HG03066 (cell line): Measurements from ENCODE around the gene CACTIN.
A peak's percentile ranks its signal among the peaks of the same experiment; 100 is the strongest.
"Not testable (repeated sequence)": the region's sequence is repeated elsewhere in the genome, so short reads cannot be mapped to it uniquely, and the experiment has no call there.

Experiments
- ATAC-seq: cut with Tn5 transposase; IDR thresholded peaks from one replicate; pipeline ENCODE4 v1.9.1; 2021; ENCODE audit warnings: low read depth; ENCODE audit not compliant: unreplicated experiment

The CACTIN gene

DNA sequence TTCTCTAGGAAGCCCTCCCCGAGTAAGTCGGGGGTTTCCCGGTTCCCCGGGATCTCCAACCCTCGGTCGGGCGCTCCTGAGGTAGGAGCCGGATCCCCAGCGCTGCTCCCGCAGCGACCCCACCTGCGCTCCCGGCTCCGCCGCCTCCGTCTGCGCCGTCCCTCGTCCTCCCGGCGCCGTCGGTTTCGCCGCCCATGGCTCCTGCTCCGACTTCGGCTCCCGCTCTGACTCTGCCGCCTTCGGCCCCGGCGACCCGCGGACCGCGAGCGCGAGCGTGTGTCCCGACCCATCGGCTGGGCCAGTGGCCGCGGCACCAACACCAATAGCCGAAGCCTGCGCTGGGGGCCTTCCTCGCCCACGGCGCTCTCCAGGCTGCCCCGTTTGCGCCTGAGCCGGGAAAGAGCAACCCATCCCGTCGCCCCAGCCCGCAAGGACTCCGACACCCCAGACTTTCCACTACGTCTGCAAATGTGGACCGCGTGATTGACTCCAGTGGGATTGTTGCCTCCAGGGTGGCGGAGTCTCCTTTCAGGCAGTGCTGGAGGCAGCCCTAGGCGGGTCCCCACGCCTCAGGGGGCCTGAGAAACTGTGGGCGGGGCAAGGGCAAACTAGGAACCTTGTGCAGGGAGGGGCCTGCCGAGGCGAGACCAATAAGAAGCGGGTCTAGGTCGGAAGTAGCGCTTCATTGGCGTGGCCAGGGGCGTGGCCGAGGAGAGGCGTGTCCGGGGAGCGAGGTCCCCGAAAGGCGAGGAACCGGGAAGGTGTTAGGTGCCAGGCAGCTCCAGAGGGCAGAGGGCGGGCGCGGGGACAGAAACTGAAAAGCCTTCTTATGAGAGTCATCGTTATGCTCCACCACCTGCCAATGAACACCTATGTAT lies at the start of gene CACTIN:
Gene CACTIN, minus strand, starts transcription at position 318 of the 878 bp plus-strand sequence. Its CDS starts 28 bp downstream, at position 290.
- ATAC-seq, result peak; percentile 91

DNA sequence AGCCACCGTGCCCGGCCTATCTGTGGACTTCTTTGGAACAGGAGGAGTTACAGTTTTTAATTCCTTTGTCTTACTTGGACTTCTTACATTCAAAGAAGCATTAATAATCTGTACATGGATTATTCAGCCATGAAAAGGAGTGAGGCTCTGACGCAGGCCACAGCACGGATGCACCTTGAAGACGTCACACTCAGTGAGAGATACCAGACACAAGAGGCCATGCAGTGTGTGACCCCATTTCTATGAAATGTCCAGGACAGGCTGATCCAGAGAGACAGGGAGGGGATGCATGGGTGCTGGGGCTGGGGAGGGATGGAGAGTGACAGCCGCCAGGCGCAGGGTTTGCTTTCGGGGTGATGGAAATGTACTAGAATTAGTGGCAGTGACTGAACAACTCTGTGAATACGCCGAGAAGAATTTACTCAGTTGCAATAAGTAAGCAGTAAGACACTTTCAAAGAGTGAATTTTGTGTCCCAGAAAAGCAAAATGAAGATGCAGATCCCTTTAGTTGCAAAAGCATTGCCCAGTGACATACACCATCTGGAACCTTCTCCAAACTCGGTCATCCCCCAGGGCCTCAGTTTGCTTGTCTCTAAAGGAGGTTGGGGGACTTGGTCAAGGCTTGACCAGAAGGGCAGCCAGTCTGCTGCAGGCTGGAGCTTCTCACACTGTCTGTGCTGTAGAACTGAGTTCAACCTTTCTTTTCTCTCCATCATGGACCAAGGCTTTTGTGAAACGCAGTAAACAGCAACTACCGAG lies 48.4 kb upstream of the CACTIN start:
- no peak for ATAC-seq

DNA sequence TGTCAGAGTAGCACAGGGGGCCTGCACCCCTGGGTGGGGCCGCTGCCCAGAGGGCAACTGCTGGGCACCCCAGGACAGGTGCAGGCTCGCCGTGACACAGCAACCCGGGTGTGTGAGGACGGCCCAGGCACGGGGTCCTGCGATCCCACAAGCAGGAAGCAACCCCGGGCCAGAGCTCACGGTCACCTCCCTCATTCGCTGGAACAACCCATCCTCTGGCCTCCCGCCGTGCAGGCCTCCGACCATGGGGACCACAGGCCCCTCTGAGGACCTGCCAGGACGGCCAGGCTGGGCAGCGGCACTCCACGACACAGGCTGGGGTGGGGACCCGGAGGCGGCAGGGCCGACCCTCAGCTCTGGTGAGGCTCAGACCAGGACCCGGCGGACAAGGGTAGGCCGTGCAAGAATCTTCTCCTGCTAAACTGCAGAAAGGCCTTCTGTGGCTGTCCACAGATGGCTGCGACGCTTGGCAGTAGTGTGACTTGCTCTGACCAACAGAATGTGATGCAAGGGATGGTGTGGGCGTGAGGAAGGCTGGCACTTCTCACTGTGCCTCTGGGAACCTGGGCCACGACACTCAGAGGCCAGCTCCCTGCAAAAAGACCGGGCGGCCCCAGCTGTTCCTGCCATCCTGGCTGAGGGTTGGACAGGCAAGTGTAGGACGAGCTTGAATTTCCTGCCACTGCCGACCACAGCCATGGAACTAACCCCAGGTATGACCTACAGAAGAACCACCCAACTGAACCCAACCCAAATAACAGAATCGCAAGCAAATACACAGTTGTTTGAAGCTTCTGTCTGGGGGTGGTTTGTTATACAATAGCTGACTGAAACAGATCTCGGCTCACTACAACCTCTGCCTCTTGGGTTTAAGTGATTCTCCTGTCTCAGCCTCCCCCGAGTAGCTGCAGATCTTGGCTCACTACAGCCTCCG lies 47.2 kb upstream of the CACTIN start:
- ATAC-seq, result no peak

DNA sequence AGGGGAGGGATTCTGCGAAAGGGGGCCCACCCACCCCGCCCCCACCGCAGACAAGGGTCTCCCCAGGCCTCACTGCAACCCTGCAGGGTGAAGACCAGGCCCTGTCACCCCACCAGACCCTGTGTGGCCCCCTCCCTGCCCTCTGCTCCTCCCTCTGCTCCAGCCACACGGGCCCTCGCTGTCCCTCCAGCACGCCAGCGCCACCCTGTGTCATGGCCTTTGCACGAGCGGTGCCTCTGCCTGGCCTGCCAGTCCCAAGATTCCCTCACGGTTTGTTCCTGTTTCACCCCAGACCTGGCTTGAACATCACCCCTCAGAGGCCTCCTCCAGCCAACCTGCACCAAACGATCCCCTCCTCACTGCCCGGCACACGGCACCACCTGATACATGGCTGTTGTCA lies 46.4 kb upstream of the CACTIN start:
- ATAC-seq, result no peak

DNA sequence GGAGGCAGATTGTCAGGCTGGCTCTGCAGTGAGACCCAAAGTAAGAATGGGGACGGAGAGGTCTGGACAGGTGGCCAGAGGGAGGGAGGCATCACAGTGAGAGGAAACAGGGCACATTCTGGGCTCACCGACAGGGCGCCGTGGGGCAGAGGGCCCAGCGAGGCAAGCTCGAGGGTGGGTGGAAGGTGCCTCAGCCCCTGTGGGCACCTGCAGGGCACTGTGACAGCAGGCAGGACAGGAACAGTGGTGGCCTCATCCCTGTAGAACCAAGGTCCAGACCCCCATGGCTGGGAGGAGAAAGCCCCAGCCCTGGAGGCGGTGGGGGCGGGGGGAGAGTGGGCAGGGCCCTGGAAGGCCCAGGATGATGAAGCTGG lies 46.0 kb upstream of the CACTIN start:
- ATAC-seq, result no peak

DNA sequence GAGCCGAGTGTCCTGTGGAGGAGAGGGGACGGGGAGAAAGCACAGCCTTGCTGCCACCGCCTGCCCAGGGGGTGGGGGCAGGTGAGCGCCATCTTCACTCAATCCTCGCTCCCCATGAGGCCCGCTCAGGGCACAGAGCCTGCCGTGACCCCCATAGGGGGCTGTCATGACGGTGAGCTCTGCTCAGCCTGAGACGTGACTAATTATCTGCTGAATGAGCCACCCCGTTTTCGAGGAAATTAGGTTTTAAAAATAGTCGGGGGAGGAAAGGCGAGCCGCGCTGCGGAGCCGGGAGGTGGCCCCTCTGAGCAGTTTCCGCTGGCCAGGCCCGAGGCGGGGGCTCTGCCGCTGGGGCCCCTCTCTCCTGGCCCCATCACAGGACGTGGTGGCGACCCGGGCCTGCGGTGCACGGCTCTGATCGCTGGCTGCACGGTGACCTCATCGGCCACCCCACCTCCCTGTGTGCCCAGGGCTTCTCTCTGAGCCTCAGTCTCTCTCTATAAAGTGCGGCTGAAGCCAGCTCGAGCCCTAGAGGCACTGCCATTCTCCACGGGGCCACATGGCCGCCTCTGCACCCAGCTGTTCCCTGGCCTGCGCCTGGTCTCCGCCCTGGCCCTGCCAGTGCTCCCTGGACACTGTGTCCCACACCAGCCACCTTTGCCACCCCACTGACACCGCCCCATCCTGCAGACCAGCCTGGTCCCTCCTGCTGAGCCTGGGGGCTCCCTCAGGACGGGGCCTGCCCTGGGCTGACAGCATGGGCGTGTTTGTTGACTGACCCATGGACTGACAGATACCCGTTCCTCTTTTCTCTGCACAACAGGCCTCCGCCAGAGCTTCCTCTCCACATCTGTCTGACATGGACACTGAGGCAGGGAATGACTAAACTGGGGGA lies 45.3 kb upstream of the CACTIN start:
- ATAC-seq, result no peak

DNA sequence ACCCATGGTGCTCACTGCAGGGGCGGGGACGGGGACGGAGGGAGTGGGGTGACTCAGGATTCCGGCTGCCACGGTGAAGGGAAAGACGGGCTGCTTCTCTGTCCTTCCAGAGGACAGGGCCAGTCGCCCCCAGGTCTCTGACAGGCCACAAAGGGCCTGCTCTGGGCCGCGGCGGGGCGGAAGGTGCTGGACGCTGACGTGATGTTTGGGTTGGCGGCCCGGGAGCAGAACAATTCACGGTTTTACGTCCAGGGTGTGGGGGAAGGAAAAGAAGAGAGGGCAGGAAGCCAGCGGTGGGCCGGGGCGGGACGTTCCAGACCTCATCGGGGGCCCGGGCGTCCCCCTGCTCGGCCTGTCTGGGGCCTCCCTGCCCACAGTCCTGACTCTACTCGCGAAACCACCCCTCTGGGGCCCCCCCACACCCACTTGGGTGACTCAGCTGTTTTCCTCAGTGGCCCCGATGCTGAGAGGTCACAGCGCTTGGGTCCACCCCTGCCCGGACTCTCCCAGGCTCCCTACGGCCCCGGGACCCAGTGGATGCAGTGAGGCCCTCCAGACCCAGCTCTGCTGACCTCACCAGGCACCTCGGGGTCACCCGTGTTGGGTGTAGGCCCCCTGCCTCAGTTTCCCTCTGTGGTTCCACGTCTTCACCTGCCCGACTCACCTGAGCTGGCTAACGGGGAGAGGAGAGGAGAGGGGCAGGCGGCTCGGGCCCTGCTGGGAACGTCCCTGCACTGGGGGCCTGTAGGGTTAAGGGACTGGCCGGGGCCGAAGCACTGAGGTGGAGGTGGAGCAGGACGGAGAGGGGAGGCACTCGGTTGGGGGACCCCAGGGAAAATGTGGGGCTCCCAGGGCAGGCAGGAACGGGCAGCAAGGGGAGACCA lies 44.4 kb upstream of the CACTIN start:
- ATAC-seq, result no peak

DNA sequence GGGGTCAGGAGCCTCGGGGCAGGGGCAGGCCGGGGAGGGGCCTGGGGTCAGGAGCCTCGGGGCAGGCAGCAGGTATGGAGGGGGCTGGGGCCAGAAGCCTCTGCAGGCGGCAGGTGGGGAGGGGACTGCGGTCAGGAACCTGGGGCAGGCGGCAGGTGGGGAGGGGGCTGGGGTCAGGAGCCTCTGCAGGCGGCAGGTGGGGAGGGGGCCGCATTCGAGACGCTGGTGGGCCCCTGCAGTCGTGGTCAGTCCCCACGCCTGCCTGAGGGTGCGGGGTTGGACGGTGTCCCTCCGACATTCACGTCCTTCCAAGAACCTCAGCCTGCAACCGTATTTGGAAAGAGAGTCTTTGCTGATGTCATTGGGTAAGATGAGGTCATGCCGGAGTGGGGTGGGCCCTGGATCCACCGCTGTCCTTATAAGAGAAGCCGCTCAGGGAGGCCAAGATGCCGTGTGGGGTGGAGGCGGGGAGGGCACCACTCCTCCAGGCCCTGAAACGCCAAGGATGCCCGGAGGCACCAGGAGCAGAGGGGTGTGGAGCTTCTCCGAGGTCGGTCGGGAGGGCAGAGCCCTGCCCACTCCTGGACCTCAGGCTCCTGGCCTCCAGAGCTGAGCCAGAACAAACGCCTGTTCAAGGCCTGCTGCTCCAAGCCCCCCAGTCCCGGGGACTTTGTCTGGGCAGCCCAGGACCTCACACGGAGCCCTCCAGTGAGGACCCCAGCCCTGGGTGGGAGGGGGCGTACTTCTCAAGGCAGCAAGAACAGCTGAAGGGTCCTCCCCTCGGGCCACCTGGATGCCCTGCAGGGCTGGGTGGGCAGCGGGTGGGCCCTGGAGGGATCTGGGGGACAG lies 43.6 kb upstream of the CACTIN start:
- ATAC-seq, result no peak

DNA sequence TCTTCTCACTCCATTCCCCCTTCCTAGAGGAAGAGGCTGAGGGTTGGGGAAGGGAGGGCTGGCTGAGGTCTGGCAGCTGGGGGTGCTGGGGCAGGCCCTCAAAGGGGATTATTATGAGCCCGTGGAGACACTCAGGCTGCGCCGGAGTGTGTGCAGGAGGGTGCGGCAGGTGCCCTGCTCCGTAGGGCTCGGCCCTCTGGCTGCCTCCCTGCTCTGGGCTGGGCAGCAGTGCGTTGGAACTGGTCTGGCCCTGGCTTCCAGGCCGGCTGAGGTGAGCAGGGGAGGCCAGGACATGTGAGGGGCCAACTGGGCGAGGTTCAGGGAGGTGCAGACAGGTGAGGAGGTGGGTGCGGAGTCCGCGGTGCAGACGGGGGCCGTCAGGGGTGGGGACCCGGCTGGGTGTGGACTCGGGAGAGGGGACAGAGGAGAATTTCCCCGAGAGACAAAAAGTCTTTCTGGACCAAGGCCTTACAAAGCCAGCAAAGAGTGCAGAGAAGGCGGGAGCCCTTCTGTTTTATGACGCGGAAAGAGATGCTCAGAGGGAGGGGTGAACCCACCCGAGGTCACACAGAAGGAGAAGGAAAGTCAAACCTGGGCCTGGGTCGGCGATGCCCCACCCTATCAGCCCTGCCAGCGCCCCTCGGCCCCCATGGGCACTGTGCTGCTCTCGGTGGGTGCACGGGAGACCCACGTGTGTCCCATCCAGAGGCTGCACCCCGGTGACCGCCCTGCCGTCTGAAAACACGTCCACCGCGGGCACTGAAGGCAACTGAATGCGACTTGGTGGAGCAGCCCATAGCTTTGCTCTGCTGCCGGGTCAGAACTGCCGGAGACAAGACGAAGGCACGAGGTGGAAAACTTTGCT lies 42.7 kb upstream of the CACTIN start:
- no peak for ATAC-seq

DNA sequence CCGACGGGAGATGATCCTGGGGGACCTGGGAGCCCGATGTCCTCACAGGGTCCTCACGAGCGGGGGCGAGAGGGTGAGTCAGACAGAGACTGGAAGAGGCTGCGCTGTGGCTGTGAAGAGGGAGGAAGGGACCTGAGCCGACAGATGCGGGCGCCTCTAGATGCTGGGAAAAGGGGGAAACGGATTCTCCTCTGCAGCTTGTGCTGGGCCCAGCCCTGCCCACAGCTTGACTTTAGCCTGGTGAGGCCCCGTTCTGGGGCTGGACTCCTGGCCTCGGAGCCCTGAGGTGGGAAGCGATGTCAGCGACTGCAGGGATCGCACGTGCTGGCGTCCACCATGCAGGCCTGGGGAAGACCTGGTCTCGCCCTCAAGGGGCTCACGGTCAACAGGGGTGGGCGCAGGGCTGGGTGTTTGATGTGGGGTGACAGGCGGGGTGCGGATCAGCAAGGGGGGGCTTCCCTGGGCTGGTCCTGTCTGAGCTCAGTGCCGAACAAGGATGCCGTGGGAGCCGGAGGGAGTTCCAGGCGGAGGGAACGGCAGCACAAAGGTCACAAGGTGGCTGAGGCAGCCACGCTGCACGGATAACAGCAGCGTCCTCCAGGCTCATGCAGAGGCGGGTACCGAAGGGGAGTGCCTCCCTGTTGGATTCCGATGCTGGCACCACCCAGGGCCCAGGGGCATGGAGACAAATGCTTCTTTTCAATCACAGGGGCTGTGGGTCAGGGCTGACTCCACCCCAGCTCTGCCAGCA lies 41.9 kb upstream of the CACTIN start:
- ATAC-seq, result no peak

DNA sequence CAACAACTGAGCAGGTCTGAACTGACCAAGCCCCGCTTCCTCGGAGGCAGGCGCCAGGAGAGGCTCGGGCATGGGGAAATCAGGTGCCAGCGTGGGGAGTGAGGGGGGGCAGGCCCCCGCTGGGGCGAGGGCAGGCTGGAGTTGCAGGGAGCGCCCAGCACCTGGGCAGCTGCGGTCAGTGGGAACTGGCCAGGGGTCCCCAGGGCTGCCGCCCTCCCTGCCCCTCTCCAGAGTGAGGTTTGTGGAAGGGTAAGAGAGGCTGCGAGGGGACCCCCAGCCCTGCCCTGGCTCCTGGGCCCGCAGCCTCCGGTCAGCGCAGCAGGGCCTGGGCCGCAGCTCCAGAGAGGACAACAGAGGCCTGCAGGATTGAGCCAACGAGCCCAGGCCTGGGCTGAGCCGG lies 41.2 kb upstream of the CACTIN start:
- no peak for ATAC-seq

DNA sequence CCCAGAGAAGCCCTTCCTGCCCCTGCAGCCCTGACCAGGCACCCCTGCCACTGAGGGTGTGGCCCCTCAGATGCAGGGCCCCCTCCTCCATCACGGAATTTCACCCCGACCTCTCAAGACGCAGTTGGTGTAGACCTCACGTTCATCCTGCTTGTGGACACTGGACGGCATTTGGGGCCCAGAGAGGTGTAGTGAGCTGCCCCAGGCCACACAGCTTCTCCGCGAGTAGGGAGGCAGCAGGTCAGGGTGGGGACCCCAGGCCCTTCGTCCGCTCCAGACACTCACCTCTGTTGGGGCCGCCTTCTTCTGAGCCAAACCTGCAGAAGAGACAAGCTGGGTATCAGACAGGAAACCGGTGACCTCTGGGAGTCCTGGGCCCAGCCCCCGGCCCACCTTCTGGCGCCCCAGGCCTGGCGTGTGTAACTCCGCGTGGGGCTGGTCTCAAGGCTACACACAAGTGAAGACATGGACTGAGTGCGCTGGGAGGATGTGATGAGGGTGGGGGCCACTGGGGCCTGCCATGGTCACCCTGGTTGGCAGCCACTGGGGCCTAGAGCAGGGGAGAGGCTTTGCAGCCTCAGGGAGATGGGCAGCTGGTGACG lies 40.5 kb upstream of the CACTIN start:
- no peak for ATAC-seq

DNA sequence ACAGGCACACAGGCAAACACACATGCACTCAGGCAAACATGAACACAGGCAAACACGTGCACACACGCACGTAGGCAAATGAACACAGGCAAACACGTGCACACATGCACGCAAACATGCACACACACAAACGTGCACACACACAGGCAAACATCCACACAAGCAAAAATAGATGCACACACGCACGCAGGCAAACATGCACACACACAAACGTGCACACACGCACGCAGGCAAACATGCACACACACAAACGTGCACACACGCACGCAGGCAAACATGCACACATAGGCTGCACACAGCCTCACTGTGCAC lies 39.9 kb upstream of the CACTIN start:
- ATAC-seq, result not testable (repeated sequence)

DNA sequence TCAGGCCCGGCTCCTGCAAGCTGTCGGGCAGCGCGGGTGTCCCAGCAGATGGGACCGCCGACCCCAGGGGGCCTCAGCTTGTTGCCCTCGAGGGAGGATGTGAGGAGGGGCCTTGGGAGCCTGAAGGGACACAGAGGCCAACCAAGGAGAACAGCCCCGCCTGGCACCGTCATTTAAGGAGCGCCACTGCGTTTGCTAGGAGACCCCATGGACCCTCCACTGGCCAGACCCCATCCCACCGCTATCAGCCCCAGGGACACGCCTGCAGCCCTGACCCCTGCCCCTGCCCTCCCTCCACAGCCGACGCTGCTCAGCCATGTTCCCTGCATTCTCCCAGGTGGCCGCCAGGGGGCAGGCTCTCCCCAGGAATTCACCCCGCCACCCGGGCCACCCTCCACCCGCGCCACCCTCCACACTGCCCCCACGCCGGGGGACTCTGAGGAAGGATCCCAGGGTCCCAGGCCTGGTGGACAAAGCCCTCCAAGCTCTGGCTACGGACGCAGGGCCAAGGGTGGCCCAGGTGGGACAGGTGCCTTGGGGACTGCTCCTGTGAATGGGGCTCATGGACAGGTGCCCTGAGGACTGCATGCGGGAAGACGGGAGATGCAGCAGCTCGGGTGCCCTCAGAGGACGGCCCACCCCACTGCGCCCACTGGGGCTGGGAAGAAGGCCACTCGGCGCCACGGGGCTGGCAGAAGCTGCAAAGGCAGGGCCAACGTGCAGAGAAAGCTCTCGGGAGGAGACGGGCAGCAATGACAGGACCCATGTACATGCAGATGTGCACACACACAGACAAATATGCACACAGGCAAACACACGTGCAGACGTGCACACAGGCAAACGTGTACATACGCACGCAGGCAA lies 39.3 kb upstream of the CACTIN start:
- no peak for ATAC-seq
